HEK293 (cell line): ENCODE results near the gene DPH2.

ENCODE experiments used
- CTCF ChIA-PET: fragments of 350-600 bp; formaldehyde crosslinking; extraction: SDS; loops from one replicate; lab custom pipeline; 2021; ENCODE audit warnings: antibody characterized with exemption; lab: Yijun Ruan, JAX
- POLR2A ChIA-PET: fragments of 300-600 bp; formaldehyde crosslinking; extraction: SDS; loops from one replicate; lab custom pipeline; 2020; ENCODE audit warnings: antibody characterized with exemption, inconsistent platforms; lab: Yijun Ruan, JAX
- H3K27ac ChIP-seq: fragments of 200-500 bp; sonication (Bioruptor generic); 2 replicates; pipeline ENCODE4 v1.5.1; 2014; ENCODE audit warnings: low read depth, low read length, control low read depth, inconsistent platforms; ENCODE audit errors: extremely low read depth
- H3K36me3 ChIP-seq, 2 experiments: fragments of 200-500 bp in 1 of 2; sonication (Bioruptor generic) in 1 of 2; 1 replicate in 1 of 2; 2 replicates in 1 of 2; pipeline ENCODE4 v1.5.1; 2014 to 2017; ENCODE audit warnings: inconsistent platforms in 2 of 2, low read length in 2 of 2; ENCODE audit not compliant: control insufficient read depth in 2 of 2, insufficient read depth in 1 of 2
- H3K4me1 ChIP-seq: fragments of 200-500 bp; sonication (Bioruptor generic); 2 replicates; pipeline ENCODE4 v1.5.1; 2014; ENCODE audit warnings: mild to moderate bottlenecking, low read length, inconsistent platforms; ENCODE audit not compliant: control insufficient read depth, insufficient read depth
- H3K4me3 ChIP-seq: 2 replicates; pipeline ENCODE4 v1.5.1; 2011; ENCODE audit warnings: low read depth, mild to moderate bottlenecking, control low read depth, low read length, moderate library complexity
- H3K9me3 ChIP-seq: fragments of 200-500 bp; sonication (Bioruptor generic); 2 replicates; pipeline ENCODE4 v1.5.1; 2014; ENCODE audit warnings: low read depth, low read length, inconsistent platforms; ENCODE audit not compliant: control insufficient read depth, insufficient read depth
- GLIS1 ChIP-seq: fragments of 450-650 bp; formaldehyde crosslinking; IDR thresholded peaks from 2 replicates; pipeline ENCODE4 v1.5.1; 2016; ENCODE audit warnings: missing biosample characterization, missing genetic modification characterization
- SCRT2 ChIP-seq: fragments of 450-650 bp; formaldehyde crosslinking; IDR thresholded peaks from 2 replicates; pipeline ENCODE4 v1.5.1; 2016; ENCODE audit warnings: missing biosample characterization, missing genetic modification characterization
- WT1 ChIP-seq: fragments of 450-650 bp; formaldehyde crosslinking; IDR thresholded peaks from 2 replicates; pipeline ENCODE4 v1.5.1; 2016; ENCODE audit warnings: missing biosample characterization, missing genetic modification characterization
- ZBTB26 ChIP-seq: fragments of 450-650 bp; formaldehyde crosslinking; optimal IDR thresholded peaks from 2 replicates; pipeline ENCODE3; 2016; ENCODE audit warnings: missing biosample characterization, mild to moderate bottlenecking, missing genetic modification characterization
- ZIC2 ChIP-seq: fragments of 450-650 bp; formaldehyde crosslinking; IDR thresholded peaks from 2 replicates; pipeline ENCODE4 v1.5.1; 2016; ENCODE audit warnings: missing biosample characterization, missing genetic modification characterization
- ZNF2 ChIP-seq: fragments of 450-650 bp; formaldehyde crosslinking; IDR thresholded peaks from 2 replicates; pipeline ENCODE4 v1.5.1; 2016; ENCODE audit warnings: missing biosample characterization, missing genetic modification characterization
- ZNF280C ChIP-seq: fragments of 450-650 bp; formaldehyde crosslinking; IDR thresholded peaks from 2 replicates; pipeline ENCODE4 v1.5.1; 2016; ENCODE audit warnings: missing biosample characterization, missing genetic modification characterization
- TF ChIP-seq, protein P1 (sequence below): fragments of 450-650 bp; formaldehyde crosslinking; IDR thresholded peaks from 2 replicates; pipeline ENCODE4 v1.5.1; 2016; ENCODE audit warnings: missing biosample characterization, missing genetic modification characterization
- TF ChIP-seq, protein P2 (sequence below): fragments of 450-650 bp; formaldehyde crosslinking; IDR thresholded peaks from 2 replicates; pipeline ENCODE4 v1.5.1; 2016; ENCODE audit warnings: missing biosample characterization, missing genetic modification characterization
- TF ChIP-seq, protein P3 (sequence below): fragments of 450-650 bp; formaldehyde crosslinking; IDR thresholded peaks from 2 replicates; pipeline ENCODE4 v1.5.1; 2016; ENCODE audit warnings: missing biosample characterization, missing genetic modification characterization, low read depth

DPH2 gene

DNA sequence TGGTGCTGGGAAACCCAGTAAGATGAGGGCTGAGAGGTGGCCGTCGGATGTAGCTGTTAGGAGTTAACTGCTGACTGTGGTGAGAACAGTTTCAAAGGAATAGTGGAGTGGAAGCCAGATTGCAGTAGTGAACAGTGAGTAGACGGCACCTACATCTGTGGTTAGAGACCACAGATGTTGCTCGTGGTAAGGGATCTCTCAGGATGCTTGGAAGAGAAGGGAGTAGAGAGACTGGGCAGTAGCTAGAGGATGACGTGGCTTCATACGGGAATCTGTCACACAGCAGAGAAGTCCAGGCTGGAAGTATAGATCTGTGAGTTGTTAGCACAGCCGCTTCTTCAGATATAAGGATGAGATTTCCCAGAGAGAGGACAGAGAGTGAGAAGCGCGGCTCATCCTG is 44.0 kb upstream of the DPH2 start (continued):
- TF ChIP-seq, protein P1, sequence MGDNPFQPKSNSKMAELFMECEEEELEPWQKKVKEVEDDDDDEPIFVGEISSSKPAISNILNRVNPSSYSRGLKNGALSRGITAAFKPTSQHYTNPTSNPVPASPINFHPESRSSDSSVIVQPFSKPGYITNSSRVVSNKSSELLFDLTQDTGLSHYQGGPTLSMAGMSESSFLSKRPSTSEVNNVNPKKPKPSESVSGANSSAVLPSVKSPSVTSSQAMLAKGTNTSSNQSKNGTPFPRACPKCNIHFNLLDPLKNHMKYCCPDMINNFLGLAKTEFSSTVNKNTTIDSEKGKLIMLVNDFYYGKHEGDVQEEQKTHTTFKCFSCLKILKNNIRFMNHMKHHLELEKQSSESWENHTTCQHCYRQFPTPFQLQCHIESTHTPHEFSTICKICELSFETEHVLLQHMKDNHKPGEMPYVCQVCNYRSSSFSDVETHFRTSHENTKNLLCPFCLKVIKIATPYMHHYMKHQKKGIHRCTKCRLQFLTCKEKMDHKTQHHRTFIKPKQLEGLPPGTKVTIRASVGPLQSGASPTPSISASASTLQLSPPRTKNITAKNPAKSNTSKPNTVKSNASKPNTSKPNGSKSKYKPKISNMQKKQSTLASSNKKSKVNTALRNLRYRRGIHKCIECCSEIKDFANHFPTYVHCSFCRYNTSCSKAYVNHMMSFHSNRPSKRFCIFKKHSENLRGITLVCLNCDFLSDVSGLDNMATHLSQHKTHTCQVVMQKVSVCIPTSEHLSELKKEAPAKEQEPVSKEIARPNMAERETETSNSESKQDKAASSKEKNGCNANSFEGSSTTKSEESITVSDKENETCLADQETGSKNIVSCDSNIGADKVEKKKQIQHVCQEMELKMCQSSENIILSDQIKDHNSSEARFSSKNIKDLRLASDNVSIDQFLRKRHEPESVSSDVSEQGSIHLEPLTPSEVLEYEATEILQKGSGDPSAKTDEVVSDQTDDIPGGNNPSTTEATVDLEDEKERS: no peak
- no peak for TF ChIP-seq ZBTB26 (tag by site-specific recombination)

DNA sequence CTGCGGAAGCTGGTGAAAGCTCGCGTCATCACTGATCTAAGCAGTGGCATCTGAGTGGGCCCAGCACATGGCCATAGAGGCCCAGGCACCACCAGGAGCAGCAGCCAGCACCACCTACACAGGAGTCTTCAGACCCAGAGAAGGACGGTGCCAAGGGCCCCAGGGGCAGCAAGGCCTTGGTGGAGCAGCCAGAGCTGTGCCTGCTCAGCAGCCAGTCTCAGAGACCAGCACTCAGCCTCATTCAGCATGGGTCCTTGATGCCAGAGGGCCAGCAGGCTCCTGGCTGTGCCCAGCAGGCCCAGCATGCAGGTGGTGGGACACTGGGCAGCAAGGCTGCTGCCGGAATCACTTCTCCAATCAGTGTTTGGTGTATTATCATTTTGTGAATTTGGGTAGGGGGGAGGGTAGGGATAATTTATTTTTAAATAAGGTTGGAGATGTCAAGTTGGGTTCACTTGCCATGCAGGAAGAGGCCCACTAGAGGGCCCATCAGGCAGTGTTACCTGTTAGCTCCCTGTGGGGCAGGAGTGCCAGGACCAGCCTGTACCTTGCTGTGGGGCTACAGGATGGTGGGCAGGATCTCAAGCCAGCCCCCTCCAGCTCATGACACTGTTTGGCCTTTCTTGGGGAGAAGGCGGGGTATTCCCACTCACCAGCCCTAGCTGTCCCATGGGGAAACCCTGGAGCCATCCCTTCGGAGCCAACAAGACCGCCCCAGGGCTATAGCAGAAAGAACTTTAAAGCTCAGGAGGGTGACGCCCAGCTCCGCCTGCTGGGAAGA is 39.5 kb upstream of the DPH2 start:
- TF ChIP-seq ZNF2 (peak; percentile 45; the same call in 1 of the 2 replicates), WT1 (tag by site-specific recombination) (no peak), ZNF280C (tag by site-specific recombination) (no peak), SCRT2 (tag by site-specific recombination) (peak; percentile 44; the same call in 1 of the 2 replicates), GLIS1 (peak; percentile 36; the same call in 1 of the 2 replicates), ZIC2 (tag by site-specific recombination) (peak; percentile 92)
- TF ChIP-seq, protein P2, sequence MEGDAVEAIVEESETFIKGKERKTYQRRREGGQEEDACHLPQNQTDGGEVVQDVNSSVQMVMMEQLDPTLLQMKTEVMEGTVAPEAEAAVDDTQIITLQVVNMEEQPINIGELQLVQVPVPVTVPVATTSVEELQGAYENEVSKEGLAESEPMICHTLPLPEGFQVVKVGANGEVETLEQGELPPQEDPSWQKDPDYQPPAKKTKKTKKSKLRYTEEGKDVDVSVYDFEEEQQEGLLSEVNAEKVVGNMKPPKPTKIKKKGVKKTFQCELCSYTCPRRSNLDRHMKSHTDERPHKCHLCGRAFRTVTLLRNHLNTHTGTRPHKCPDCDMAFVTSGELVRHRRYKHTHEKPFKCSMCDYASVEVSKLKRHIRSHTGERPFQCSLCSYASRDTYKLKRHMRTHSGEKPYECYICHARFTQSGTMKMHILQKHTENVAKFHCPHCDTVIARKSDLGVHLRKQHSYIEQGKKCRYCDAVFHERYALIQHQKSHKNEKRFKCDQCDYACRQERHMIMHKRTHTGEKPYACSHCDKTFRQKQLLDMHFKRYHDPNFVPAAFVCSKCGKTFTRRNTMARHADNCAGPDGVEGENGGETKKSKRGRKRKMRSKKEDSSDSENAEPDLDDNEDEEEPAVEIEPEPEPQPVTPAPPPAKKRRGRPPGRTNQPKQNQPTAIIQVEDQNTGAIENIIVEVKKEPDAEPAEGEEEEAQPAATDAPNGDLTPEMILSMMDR (tag by site-specific recombination): peak; percentile 56; the same call in 1 of the 2 replicates
- TF ChIP-seq, protein P3, sequence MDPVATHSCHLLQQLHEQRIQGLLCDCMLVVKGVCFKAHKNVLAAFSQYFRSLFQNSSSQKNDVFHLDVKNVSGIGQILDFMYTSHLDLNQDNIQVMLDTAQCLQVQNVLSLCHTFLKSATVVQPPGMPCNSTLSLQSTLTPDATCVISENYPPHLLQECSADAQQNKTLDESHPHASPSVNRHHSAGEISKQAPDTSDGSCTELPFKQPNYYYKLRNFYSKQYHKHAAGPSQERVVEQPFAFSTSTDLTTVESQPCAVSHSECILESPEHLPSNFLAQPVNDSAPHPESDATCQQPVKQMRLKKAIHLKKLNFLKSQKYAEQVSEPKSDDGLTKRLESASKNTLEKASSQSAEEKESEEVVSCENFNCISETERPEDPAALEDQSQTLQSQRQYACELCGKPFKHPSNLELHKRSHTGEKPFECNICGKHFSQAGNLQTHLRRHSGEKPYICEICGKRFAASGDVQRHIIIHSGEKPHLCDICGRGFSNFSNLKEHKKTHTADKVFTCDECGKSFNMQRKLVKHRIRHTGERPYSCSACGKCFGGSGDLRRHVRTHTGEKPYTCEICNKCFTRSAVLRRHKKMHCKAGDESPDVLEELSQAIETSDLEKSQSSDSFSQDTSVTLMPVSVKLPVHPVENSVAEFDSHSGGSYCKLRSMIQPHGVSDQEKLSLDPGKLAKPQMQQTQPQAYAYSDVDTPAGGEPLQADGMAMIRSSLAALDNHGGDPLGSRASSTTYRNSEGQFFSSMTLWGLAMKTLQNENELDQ (tag by site-specific recombination): no peak
- Histone ChIP-seq H3K27ac (no peak overlapping the region), H3K4me1 (peaks cover 3% of the 10 kb centered on the region; the same call in 1 of the 2 replicates), H3K36me3 (peaks cover 0 to 3% of the 10 kb centered on the region in 2 experiments; a peak in 1 of 3 replicates), H3K9me3 (no peaks in the 10 kb centered on the region), H3K4me3 (no peak overlapping the region)
- CTCF ChIA-PET: interaction anchor here (0.6 to 12.4 kb wide), 11 partner anchors 9 to 166 kb away, joined by 3 to 555 read pairs (median 5); partner anchors contain the start of gene IPO13
- POLR2A ChIA-PET: interaction anchor here (0.5 to 0.6 kb wide), 3 partner anchors 39 to 672 kb away, joined by 3 to 5 read pairs (median 4); partner anchors contain the start of gene DPH2
